ENCODE results near the gene GPR108. TPM values are rescaled to one million over a fixed set of nuclear protein-coding genes. Genes with fewer than 3 reads are reported as not detected.
"Not testable (repeated sequence)": the region's sequence is repeated elsewhere in the genome, so short reads cannot be mapped to it uniquely, and the experiment has no call there.

Gene GPR108
- total RNA-seq, 1 donor from 2014 or later, result 57.6 TPM

DNA sequence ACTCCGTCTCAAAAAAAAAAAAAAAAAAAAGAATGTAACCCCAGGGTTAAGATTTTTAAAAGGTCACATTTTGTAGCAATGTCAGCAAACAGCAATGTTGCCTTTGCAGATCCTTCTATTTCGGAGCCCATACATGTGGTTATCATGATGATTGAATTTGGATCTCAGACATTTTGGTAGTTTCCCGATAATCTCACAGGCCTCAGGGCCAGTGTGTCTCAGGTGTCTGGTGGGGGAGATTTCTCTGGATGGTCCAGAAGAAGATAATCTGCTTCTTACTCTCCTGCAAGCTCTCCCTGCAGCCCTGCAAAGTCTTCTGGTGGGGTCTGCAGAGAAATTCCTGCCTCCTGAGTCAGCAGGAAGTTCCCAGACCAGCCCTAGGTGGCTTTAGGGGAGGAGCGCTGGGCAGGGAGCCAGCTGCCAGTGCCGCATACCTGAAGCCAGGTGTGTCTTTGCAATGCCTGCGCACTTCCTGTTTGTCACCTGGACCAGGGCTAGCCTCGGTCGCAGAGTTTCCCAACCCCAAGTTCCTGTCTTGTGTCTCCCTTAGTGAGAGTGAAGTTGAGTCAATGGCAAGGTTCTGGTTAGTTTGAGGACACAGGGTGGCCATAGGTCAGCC lies 28.5 kb upstream of the GPR108 start:
- intact Hi-C loops (cut with DNase I), result no loop called here
- Histone ChIP-seq H3K27me3 (no peaks in the 10 kb centered on the region), H3K4me3 (no peak overlapping the region), H3K4me1 (peaks cover 0 to 5% of the 10 kb centered on the region in 2 donors), H3K27ac (no peak overlapping the region), H3K36me3 (no peaks in the 10 kb centered on the region), H3K9me3 (no peaks in the 10 kb centered on the region)
- no peak for DNase-seq (ENCODE audit: low spot score in 2 of 2)
- TF ChIP-seq, protein P1, sequence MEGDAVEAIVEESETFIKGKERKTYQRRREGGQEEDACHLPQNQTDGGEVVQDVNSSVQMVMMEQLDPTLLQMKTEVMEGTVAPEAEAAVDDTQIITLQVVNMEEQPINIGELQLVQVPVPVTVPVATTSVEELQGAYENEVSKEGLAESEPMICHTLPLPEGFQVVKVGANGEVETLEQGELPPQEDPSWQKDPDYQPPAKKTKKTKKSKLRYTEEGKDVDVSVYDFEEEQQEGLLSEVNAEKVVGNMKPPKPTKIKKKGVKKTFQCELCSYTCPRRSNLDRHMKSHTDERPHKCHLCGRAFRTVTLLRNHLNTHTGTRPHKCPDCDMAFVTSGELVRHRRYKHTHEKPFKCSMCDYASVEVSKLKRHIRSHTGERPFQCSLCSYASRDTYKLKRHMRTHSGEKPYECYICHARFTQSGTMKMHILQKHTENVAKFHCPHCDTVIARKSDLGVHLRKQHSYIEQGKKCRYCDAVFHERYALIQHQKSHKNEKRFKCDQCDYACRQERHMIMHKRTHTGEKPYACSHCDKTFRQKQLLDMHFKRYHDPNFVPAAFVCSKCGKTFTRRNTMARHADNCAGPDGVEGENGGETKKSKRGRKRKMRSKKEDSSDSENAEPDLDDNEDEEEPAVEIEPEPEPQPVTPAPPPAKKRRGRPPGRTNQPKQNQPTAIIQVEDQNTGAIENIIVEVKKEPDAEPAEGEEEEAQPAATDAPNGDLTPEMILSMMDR (IDR thresholded peaks at IDR 0.05), result no peak

DNA sequence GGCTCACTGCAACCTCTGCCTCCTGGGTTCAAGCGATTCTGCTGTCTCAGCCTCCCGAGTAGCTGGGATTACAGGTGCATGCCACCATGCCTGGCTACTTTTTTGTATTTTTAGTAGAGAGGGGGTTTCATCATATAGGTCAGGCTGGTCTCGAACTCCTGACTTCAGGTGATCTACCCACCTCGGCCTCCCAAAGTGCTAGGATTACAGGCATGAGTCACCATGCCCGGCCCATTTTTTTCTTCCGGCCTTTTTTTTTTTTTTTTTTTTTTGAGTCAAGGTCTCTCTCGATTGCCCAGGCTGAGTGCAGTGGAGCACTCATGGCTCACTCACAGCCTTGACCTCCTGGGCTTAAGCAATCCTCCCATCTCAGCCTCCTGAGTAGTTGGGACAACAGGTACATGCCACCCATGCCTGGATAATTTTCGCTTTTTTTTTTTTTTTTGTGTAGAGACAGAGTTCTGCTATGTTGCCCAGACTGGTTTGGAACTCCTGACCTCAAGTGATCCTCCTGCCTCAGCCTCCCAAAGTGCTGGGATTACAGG lies 24.9 kb upstream of the GPR108 start:
- H3K4me3 ChIP-seq; H3K27me3 ChIP-seq; DNase-seq (ENCODE audit: low spot score in 2 of 2); H3K27ac ChIP-seq; intact Hi-C loops (cut with DNase I); H3K36me3 ChIP-seq; H3K4me1 ChIP-seq; H3K9me3 ChIP-seq: not testable (repeated sequence)

DNA sequence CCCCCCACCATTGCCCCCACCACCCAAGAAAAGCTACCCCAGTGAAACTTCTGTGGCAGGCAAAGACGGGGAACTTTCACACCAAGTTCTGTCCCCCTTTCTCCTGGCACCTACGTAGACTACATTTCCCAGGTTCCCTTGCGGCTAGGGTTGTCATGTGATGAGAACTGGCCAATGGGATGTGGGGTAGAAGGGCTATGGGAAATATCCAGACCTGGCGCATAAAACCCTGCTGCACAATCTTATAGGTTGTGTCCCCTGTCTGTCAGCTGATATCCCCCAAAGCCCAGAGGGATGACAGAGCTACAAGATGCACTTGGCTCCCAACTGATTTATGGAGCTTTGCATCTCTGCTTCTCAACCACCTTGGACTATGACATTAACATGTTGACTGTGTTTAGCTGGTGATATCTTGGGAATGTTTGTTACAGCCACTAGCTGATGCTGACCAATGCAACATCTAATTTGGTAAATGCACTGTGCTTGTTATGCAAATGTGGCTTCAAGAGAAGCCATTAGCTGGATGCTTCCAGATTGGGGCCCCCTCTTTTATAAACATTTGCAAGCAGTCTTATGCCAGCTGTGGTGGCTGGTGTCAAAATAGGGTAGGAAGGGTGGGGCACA lies 23.8 kb upstream of the GPR108 start:
- no peaks in the 10 kb centered on the region for H3K9me3 ChIP-seq
- no peak overlapping the region for H3K27ac ChIP-seq
- TF ChIP-seq, protein P1 (IDR thresholded peaks at IDR 0.05), result no peak
- H3K4me1 ChIP-seq, result no peaks in the 10 kb centered on the region
- no peaks in the 10 kb centered on the region for H3K36me3 ChIP-seq
- no peaks in the 10 kb centered on the region for H3K27me3 ChIP-seq
- DNase-seq (ENCODE audit: low spot score in 2 of 2), result no peak
- no peak overlapping the region for H3K4me3 ChIP-seq
- intact Hi-C loops (cut with DNase I), result no loop called here

DNA sequence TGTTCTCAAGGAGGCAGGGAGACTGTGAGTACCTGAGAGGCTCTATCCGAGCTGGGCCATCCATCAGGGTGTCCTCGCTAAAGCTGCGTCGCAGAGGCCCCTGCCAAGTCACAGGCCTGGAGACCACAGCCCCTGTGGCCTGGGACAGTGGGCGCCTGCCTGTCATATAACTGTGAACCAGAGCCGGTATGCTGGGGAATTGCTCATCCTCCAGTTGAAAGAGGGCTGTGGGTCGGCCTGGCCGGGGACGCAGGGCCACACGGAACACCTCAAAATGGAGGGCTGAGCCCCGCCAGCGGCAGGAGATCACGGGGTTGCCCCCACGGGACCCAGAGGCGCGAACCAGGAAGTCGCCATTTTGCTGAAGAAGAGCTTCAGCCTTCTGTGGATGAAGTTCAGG lies 23.2 kb upstream of the GPR108 start:
- Histone ChIP-seq H3K27ac (no peak overlapping the region), H3K4me3 (no peak overlapping the region), H3K4me1 (no peaks in the 10 kb centered on the region), H3K9me3 (no peaks in the 10 kb centered on the region), H3K36me3 (no peaks in the 10 kb centered on the region), H3K27me3 (no peaks in the 10 kb centered on the region)
- intact Hi-C loops (cut with DNase I), result no loop called here
- TF ChIP-seq, protein P1 (IDR thresholded peaks at IDR 0.05), result no peak
- DNase-seq (ENCODE audit: low spot score in 2 of 2), result no peak

DNA sequence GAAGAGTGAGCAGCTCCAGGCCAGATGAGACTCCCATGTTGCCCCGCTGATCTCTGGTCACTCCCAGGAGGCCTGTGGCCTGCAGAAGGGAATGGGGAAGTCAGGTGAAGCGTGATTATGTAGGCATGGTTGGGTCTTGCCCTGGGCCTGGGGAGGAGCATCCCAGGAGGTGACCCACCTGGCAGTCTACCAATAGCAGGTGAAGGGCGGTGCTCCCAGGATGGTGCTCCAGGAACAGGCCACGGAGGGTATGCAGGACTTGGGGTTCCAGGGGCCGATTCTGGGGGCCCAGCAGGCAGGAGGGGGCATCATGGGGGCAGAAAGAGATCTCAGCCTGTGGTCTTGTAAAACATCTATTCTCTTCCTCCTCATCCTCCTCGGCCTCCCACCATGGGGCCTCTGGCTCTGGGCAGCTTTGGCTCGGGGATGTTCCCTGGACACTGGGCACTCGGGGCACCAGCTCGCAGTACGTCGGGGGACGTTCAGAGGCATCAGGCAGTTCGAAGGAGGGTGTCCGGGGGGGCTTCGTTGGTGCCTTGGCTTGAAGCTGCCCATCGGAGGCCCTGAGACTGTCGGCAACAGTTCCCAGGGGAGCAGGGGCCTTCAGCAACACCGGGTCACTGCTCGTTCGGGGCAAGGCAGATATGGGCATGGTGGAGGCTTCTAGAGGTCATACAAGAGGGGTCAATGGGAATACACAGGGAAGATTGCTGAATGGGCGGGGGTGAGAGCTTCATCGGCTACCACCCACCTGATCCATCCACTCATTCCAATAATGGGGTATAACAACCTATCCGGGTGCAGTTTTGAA lies 17.5 kb upstream of the GPR108 start:
- Histone ChIP-seq H3K4me1 (peaks cover 0 to 8% of the 10 kb centered on the region in 2 donors), H3K36me3 (peaks cover 25% of the 10 kb centered on the region in 2 donors), H3K9me3 (no peaks in the 10 kb centered on the region), H3K4me3 (no peak overlapping the region), H3K27me3 (no peaks in the 10 kb centered on the region), H3K27ac (no peak overlapping the region)
- DNase-seq (ENCODE audit: low spot score in 2 of 2), result no peak
- intact Hi-C loops (cut with DNase I), result loop anchor here (5.0 kb wide), 1 partner anchor 107 kb away; no protein-coding TSS in a partner anchor
- TF ChIP-seq, protein P1 (IDR thresholded peaks at IDR 0.05), result no peak

Measured in ascending aorta (tissue), 2 donors.